ENCODE results near the gene ACP7. TPM values are rescaled to one million over a fixed set of nuclear protein-coding genes. Genes with fewer than 3 reads are reported as not detected.

Gene ACP7
- total and polyA plus RNA-seq, 10 of the 15 experiments (the other 5 are each of a cell fraction or from before 2014, with no cell fraction given) = not detected

- TF ChIP-seq POLR2AphosphoS2 (IDR thresholded peaks at IDR 0.05; ENCODE audit: low read depth, low read length) (no peak), ZSCAN29 (IDR thresholded peaks at IDR 0.05) (no peak), ATF7 (IDR thresholded peaks at IDR 0.05; ENCODE audit: low read depth) (no peak), NFYB (IDR thresholded peaks at IDR 0.05; ENCODE audit: insufficient read depth, low read depth, low read length) (no peak), E2F4 (IDR thresholded peaks at IDR 0.05; ENCODE audit: low read depth, low read length) (no peak), HSF1 (IDR thresholded peaks at IDR 0.05; ENCODE audit: low read depth, low read length) (no peak)
Measured at GRCh38 chr19:39099341-39099740, 15.2 kb downstream of the ACP7 start (continued).

GRCh38 chr19:39100500-39101166 lies 16.5 kb downstream of the ACP7 start:
- RAD21 ChIA-PET (ENCODE audit: unreplicated experiment) = no interaction called here
- no TSS peak for BruUV-seq (replicated peaks)
- TF ChIP-seq TCF3 (IDR thresholded peaks at IDR 0.05; ENCODE audit: borderline replicate concordance, insufficient read depth, low read depth, low read length) (no peak), MYB (IDR thresholded peaks at IDR 0.05; ENCODE audit: borderline replicate concordance, low read depth, low read length) (no peak), ZNF687 (IDR thresholded peaks at IDR 0.05) (no peak), BACH1 (IDR thresholded peaks at IDR 0.05; ENCODE audit: borderline replicate concordance) (no peak), RFX5 (IDR thresholded peaks at IDR 0.05; ENCODE audit: low read depth, low read length) (no peak), JUNB (IDR thresholded peaks at IDR 0.05) (no peak), ATF7 (IDR thresholded peaks at IDR 0.05; ENCODE audit: low read depth) (no peak), SMC3 (IDR thresholded peaks at IDR 0.05; ENCODE audit: borderline replicate concordance, low read length) (no peak), BMI1 (IDR thresholded peaks at IDR 0.05; ENCODE audit: borderline replicate concordance) (no peak), FOXK2 (IDR thresholded peaks at IDR 0.05) (no peak), NR2C2 (IDR thresholded peaks at IDR 0.05; ENCODE audit: borderline replicate concordance, control insufficient read depth, insufficient read length, low read depth) (no peak), TCF12 (IDR thresholded peaks at IDR 0.05; ENCODE audit: low read depth, low read length) (no peak), LARP7 (IDR thresholded peaks at IDR 0.05) (no peak)

More at GRCh38 chr19:39100500-39101166, 16.5 kb downstream of the ACP7 start:
- SMC1A ChIA-PET (ENCODE audit: uncharacterized antibody, unreplicated experiment) = no interaction called here
- intact Hi-C loops (cut with micrococcal nuclease; ENCODE audit: unreplicated experiment) (no loop called here), in situ Hi-C loops (cut with MboI) (no loop called here)
- no peak for DNase-seq (ENCODE audit: low read depth, low spot score)
- Histone ChIP-seq H3K79me2 (ENCODE audit: control insufficient read depth, insufficient read depth, low read length) (no peaks in the 10 kb centered on the region), H3K9me3 (replicated peaks; ENCODE audit: control insufficient read depth, insufficient read depth, low read length) (no peaks in the 10 kb centered on the region), H3K27me3 (replicated peaks in 1 of 2; ENCODE audit: control insufficient read depth in 2 of 2, insufficient read depth in 2 of 2, low read length in 1 of 2) (no peaks in the 10 kb centered on the region), H3K27ac (ENCODE audit: control insufficient read depth, insufficient read depth) (no peak overlapping the region), H4K20me1 (ENCODE audit: control insufficient read depth, insufficient read depth) (no peaks in the 10 kb centered on the region), H3K36me3 (ENCODE audit: control insufficient read depth in 2 of 2, insufficient read depth in 2 of 2, low read length in 1 of 2) (no peaks in the 10 kb centered on the region), H3K4me1 (ENCODE audit: control insufficient read depth, insufficient read depth, low read length) (no peaks in the 10 kb centered on the region), H3K9ac (ENCODE audit: control insufficient read depth, insufficient read depth, low read length) (no peak overlapping the region), H3K4me2 (ENCODE audit: control insufficient read depth, insufficient read depth) (no peak overlapping the region), H2AFZ (ENCODE audit: control insufficient read depth, low read depth, low read length) (no peak overlapping the region), H3K4me3 (no peak overlapping the region)
- FAIRE-seq = no peak
- CTCF ChIA-PET = no interaction called here
- ATAC-seq = no peak
- POLR2A ChIA-PET = interaction anchor here (0.6 kb wide), 1 partner anchor 367 kb away, joined by 6 read pairs; no protein-coding TSS in a partner anchor
- WGBS (ENCODE audit: insufficient coverage, insufficient replicate concordance, low lambda C conversion rate, missing lambda C conversion rate) = 61% methylated on average over 19 of the region's 19 CpGs
